Stimulated activated CD8-positive, alpha-beta memory T cell treated with anti-CD3 and anti-CD28 coated beads, Interleukin-12 subunit alpha, Interleukin-12 subunit beta, amount 100 ng/mL, for 24 hours (primary cell): Measurements from ENCODE around the gene NR2F1.

Source experiments
- DNase-seq: peaks from one replicate; pipeline ENCODE4 v3.0.0-alpha.2; 2020; ENCODE audit errors: extremely low read depth

The NR2F1 gene

DNA sequence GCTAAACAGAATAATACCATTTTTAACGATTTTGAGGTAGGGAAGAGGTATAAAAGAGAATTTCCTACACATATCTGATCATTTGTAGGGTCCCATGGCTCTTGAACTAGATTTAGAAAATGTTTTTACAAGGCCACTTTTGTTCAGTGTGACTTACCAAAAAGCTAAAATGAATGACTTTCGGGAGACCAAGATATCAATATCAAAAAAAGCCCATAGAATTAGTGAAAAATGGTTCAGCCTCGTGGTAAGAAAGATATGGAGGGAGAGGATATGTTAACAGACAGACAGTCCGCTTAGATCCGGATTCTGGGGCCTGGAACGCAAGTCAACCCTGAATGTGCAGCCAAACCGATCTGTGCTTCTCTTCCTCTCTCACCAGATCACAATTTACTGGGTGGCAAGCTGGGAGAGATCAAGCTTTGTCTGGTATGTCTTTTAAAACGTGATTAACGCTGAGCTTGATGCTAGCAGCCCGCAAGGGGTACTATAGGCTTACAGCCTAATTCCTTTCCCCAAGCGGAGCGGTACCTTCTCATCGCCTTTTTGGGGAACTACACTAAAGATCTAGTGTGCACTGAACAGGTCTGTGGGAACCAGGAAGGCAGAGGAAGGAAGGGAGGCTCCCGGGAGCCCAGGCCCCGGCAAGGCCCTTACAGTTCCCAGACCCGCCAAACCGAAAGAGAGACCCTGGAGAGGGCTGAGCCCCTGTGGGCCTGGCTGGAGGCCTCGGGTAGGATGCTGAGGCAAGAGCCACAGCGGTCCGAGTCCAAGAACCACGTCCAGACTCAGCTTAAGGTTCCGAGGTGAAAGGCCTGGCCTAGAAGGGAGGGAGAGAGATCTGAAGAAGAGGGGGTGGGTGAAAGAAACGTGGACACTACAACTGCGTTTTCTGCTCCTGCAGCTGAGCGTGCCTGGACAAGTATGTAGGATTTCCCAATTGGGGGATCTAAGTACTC, 4.9 kb upstream of the NR2F1 start:
- DNase-seq, result no peak

DNA sequence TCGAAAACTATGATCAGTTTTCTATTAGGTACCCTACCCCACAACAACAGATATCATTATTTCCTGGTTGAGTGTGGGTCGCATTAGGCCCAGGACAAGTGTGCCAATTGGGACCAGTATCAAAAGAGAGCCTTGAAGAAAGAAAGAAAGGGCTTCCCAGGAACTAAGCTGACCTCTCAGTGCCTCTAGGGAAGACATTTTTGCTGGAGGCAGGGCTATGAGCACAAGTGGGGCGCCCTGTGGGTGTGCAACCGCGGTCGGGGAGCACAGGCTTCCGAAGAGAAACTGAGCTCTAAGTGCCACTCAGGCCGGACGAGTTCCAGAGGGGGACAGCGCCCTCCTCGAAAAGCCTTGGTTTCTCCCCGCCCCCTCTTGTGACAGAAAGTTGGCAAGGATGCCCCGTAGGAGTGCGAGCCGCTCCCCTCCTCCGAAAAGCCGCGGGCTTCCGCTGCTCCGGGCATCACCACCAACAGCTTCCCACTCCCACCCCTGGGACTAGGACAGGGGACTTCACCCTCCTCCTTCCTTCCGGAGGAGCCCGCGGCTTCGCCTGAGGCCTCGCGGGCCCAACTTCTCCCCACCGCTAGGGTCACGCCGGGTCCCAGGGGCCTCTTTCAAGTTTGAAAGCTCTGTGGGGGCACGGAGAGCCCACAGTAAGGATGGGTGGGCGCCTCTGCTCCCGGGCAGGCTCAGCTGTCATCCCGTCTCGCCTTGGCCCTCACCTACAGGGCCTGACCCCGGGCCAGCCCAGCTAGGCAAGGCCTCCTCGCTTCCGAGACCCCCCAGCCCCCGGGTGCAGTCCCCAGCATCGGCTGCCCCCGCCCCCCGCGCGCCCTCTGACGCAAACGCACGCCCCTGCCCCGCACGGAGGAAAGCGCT, 4.0 kb upstream of the NR2F1 start:
- no peak for DNase-seq

DNA sequence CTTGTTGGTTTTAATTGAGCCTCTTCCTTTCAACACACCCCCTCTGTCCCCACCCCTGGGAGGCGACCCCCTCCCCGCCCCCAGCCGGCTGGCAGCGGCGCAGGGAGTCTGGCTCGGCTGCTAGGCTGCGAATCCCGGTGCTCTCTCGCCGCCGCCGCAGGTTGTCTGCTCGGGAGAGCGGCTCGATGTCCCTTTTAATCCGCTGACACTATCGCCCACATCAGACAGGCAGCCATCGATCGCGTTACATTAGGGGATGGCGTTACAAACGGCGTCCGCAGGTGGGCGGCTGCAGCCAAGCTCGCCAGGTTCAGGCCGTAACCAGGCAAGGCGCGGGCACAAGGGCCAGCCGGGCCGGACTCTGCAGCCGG, 3.3 kb upstream of the NR2F1 start:
- DNase-seq, result no peak

DNA sequence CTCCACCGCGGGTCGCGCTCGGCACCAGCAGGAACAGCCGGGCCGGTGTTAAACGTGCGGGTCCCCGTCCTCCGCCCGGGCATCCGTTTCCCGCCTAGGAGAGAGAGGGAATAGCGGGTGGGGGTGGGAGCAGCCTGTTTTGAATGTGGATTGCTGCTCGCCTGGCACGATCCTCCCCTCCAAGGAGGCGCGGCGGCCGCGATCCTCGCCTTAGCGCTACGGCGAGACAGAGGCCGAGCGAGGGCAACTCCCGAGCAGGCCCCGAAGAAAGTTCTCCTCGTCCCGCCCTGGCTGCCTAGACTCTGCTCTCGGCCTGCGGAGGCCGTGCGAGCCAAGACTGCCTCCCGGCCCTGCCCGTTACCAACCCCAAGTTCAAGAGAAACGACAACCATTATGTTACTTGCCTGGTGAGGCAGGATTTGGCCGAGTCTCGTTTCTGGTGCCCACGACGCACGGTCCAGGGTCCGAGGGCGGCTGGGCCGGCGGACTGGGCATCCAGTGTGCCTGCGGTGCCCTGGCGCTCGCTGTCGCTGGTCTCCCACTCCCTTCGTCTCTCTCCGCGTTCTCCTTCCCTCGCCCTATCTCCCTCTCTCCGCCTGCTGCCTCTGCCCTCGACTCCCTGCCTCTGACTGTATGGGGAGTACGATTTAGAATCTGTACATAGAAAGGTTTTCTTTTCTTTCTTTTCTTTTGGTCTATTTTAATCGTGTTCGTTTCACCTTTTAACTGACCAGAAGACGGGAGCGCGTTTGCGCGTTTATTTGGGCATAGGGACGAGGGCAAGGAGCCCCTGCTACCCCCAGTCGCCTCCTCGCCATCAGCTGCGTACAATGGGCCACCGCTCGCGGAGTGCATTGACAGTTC, 2.7 kb upstream of the NR2F1 start:
- no peak for DNase-seq

DNA sequence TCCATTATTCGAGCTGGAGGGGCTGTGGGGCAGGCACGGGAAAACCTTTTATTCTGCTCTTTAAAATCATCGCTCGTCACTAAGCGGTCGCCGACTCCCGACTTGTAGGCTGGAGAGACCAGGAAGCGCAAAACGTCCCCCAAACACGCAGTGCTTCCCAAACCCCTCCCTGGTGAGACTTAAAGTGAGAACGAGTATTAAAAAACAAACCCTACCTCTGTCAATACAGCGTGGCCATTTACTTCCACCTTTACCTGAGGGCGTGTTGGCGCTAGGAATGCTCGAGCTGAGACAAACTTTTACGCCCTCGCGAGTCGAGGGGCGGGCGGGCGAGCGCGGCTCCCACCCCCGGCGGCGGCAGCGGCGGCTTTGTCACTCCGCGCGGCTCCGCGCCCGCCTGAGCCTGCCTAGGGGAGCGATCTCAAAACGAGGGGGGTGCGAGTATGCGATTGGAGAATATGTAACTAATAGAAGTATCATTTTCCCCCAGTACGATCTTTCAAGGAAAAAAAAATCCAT, 2.0 kb upstream of the NR2F1 start, which contains the start of gene NR2F1-AS1:
TSS of gene NR2F1-AS1 (minus strand) at position 293 of the 519 bp plus-strand sequence.
- DNase-seq, result no peak

DNA sequence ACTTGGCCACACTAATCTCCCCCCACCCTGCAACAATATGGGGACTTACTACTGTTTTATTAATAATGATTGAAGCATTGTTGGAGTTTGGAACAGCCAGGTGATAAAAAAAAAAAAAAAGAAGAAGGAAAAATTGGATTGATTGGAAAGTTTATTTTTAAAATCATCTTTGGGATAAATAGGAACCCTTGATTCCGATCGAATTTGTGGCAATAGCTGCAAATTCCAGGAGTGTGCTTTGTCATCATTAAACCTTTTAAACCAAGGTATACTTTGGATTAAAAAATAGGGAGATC, 907 bp upstream of the NR2F1 start:
- DNase-seq, result no peak

DNA sequence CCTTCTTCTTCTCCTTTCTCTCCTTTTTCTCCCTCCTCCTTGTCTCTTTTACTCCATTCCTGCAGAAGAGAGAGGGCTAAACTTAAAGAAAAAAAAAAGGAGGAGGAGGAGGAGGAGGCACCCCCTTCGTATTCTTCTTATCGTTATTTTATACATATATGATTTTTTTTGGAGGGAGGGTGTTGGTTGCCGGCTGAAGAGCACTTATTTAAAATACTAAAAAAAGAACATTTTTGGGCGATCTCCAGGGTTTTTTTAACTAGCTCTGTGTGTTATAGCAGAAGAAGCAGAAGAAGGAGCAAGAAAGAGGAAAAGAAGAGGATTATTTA, 381 bp downstream of the NR2F1 start:
- no peak for DNase-seq

DNA sequence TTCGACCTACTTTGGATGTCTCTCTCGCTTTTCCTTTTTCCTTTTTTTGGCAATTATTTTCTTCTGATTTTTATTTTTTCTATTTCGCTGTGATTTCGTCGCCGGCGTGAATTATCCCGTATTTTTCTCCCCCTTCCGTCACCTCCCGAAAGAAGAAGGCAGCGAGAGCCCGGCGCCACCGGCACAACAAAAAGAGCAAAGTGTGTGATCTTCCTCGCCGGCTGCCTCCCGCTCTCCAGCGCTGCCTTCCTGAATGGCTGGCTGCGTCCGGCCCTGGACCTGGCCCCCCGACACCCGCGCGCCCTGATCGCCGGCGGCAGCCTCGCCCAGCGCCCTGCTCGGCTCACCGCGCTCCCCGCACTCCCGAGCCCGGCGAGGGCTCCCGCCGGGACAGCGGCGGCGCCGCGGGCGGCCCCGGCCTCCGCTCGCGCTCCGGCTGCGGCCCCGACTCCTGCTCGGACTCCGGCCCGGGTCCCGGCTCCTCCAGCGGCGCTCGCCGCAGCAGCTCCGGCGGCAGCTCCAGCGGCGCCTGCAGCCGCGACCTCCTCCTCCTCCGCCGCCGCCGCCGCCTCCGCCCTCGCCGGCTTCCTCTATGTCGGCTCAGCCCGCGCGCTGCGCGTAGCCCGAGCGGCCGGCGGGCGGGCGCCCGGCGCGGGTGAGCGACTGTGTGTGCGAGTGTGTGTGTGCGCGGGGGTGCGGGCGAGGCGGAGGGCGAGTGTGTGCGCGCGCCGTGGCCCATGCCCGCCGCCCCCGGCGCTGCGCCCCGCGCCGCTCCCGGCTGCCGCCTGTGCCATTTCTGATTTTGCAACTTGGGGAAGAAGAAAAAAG, 960 bp downstream of the NR2F1 start:
- DNase-seq, result no peak

DNA sequence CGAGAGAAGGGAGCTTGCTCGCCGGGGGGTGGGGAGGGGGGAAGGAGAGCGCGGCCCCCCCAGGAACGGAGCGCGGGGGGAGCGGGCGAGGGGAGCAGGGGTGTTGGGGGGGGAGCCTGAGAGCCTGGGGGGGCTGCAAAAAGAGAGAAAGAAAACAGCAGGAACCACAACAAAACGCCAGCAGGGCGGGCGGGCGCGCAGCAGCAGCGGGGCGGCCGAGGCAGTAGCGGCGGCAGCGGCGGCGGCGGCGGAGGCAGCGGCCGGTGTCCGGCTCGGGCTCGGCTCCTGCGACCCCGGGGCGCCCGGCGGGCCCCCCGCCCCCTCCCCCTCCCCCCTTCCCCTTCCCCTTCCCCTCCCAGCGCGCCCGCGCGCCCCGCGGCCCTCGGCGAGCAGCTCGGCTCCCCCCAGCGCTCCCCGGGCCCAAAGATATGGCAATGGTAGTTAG, 1.6 kb downstream of the NR2F1 start:
- no peak for DNase-seq

DNA sequence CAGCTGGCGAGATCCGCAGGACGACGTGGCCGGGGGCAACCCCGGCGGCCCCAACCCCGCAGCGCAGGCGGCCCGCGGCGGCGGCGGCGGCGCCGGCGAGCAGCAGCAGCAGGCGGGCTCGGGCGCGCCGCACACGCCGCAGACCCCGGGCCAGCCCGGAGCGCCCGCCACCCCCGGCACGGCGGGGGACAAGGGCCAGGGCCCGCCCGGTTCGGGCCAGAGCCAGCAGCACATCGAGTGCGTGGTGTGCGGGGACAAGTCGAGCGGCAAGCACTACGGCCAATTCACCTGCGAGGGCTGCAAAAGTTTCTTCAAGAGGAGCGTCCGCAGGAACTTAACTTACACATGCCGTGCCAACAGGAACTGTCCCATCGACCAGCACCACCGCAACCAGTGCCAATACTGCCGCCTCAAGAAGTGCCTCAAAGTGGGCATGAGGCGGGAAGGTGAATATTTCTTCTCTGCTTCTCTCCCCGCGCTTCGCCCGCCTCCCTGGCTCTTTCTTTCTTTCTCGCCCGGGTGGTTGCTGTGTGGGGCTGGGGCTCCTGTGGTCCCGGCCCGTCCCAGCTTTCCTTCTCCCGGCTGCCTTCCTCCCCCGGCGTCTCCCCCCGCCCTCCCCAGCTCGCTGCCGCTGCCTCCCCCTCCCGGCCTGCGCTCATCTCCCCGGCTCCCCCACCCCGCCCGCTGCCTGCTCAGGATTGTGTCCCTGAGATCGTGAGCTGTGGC, 2.2 kb downstream of the NR2F1 start:
- DNase-seq, result no peak

DNA sequence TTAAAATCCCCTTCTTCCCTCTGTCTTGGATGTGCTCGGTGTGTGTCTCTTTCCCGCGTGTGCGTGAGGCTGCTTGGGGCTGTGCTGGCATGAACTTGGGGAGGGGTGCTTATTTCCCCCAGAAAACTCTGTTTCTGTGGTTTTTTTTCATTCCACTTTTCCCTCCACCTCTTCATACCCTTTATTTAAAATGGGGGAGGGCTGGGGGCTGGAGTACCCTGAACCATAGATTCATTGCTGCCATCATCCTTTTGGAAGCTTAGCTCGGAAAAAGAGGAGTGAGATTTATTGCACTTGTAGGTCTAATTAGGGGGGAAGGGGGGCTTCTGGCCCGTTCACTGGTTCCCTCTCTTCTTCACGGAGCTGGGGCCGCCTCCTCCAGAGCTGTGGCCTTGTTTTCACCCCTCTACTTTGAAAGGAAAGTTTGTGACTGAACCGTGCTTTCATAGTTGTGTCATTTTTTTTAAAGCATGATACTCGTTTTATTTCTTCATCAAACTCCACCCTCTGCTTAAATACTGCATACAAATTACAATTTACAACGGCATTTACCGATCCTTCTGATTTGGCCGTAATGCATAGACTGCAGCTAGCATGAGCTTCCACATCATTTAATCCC, 2.9 kb downstream of the NR2F1 start:
- DNase-seq, result no peak

DNA sequence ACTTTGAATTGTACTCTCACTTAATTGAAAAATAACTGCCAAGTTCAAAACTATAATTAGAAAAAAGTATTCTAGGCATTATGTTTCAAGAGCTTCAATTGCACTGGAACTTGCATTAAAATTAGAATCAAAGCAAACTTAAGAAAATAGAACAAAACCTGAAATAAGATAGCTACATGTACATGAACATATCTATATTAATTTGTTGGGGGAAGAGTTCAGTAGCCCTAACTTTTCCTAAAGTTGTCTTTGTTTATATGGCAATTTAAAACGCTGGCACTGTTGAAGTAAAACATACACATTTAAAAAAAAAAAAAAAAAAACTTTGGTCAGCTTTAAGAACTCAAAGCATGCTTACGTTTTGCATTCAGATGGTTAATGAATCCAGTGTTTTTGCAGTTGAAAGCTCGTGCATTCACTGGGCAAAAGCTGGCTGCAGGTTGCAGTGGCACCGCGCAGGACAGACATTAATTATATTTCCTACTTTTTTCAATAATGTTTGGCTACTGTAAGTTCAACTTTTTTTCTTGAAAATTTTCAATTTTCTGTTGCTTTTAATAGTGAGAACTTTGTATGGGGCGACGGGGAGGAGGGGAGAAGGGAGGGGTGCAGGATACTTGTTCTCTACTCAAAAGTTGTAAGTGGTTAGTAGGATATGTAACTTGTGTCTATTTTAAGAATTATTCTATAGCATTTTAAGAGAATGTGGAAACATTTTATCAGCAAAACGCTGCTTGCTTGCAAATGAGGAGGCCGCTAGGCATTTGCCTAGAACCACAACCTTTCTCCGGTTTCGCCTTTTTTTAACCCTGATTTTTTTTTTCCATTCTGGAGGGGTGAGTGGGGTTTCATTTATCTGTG, 3.9 kb downstream of the NR2F1 start:
- no peak for DNase-seq

DNA sequence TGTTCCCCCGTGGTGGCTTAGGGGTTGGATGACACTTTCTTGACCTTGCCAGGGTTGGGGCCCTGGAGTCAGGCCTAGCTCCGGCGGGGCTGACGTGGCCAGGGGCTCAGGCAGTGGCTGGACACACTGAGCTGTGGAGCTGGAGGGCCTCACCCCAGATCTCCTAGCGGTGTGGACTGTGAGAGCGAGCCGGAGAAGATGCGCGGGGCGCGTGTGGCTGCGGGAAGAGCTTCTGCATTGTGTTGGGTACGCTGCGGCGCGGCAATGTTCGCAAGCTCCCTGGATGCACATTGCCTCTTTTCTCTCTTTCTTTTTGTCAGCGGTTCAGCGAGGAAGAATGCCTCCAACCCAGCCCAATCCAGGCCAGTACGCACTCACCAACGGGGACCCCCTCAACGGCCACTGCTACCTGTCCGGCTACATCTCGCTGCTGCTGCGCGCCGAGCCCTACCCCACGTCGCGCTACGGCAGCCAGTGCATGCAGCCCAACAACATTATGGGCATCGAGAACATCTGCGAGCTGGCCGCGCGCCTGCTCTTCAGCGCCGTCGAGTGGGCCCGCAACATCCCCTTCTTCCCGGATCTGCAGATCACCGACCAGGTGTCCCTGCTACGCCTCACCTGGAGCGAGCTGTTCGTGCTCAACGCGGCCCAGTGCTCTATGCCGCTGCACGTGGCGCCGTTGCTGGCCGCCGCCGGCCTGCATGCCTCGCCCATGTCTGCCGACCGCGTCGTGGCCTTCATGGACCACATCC, 4.8 kb downstream of the NR2F1 start:
- no peak for DNase-seq

DNA sequence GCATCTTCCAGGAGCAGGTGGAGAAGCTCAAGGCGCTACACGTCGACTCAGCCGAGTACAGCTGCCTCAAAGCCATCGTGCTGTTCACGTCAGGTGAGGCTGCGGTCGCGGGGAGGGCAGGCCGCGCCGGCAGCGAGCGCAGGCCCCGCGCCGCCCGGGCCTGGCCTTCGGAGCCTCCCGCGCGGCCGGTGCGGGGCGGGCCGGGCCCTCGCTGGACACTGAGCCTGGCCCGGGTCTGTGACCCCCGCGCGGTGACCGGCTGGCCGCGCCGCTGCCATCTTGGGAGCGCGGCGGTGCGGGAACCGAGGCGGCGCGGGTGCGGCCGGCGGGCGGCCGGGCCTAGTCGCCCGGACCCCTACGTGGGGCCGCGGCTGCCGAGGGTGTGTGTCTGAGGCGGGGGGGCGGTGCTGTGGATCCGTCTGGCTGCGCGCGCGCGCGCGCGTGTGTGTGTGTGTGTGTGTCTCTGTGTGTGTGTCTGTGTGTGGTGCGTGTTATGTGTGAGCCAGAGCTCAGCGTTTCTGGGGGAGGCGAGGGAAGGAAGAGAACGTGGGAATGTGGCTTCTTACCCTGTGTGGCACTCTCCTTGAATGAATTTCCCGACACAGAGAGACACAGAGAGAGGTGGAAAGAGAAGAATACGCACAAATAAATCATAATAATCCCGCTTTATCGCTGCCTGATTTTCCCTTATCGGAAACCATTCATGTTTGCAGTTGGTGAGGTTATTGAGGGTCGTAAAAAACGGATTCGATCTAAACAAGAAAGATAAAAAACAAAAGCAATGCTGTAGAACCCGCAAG, 5.5 kb downstream of the NR2F1 start:
- no peak for DNase-seq

DNA sequence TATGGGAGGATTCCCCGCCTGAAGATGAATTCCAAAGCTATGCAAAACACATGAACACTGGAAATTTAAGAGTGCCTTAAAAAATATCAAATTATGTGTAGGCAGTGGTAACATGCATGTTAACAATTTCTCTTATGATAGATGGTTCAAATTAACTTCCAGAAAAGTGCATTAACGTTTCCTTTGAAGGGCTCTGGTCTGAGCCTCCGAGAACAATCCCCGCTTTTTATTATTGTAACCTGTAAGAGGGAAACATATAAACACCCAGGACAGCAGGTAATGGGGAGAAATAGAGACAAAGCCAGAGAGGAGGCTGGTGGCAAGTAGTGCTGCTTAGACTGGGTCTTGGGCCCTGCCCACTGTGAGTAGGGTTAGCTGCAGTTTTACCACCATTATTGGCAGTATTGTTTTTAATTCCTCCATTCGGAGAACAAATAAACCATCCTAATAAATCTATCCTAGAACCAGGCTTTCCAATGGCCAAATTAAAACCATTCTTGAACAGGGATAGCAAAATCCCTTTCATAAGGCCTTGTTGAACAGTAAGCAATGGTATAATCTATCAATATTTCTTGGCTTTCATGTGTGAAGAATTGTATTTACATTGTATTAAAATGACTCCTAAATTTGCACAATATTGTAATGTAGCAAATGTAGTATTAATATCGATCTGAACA, 6.3 kb downstream of the NR2F1 start:
- DNase-seq, result no peak

DNA sequence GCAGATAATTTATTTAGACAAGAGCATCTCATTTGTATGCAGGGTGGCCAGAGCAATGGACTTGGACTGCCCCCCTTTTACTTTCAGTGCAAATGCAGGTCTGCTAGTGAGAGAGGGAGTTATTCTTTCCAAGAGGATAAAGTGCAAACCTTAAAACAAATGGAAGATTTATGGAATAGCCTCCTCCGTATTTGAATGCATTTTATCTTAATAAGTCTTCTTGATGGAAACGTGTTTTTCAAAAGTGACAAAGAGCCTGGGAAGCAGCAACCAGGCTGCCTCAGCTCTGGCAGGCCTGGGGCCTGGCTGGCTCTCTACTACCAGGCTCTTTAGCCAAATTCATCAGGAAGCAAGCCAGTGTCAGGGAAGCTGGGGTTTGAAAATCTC, 6.8 kb downstream of the NR2F1 start:
- no peak for DNase-seq

DNA sequence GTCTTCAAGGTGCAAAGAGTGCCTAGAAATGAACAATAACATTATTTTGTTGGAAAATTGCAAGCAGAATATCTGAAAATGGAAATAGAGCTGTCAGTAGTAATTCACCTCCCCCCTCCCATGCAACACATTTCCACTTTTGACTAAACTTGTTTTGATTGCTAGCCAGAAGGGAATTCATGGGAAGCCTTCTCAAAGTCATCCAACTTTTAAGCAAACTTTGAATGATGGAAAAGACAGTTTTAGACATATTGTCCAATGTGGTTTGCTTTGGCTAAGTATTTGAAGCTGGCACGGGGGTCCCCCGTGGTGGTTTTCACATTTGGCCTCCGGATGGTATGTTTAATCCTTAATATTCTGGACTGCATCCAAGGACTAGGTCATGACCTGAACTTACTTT, 7.5 kb downstream of the NR2F1 start:
- no peak for DNase-seq
